Stimulated activated CD4-positive, alpha-beta T cell treated with anti-CD3 and anti-CD28 coated beads, Interleukin-4, amount 100 ng/mL, for 24 hours (primary cell): ENCODE results near the gene ABHD3.
"Not testable (repeated sequence)": the region's sequence is repeated elsewhere in the genome, so short reads cannot be mapped to it uniquely, and the experiment has no call there.

Experiments used
- DNase-seq: peaks from one replicate; pipeline ENCODE4 v3.0.0-alpha.2; 2020

Gene ABHD3

GRCh38 chr18:21702602-21703001, 2.0 kb downstream of the ABHD3 start:
- no peak for DNase-seq

- no peak for DNase-seq
These were observed 3.0 kb downstream of the ABHD3 start for GRCh38 chr18:21701621-21702020.

- DNase-seq = no peak
These were observed 4.0 kb downstream of the ABHD3 start for GRCh38 chr18:21700528-21701075.

- no peak for DNase-seq
These were observed 11.3 kb downstream of the ABHD3 start for GRCh38 chr18:21693322-21693721.

GRCh38 chr18:21689736-21690135, 14.8 kb downstream of the ABHD3 start:
- DNase-seq = no peak

GRCh38 chr18:21686282-21687105, 18.1 kb downstream of the ABHD3 start:
- no peak for DNase-seq

GRCh38 chr18:21685556-21685981, 19.0 kb downstream of the ABHD3 start:
- DNase-seq = not testable (repeated sequence)

GRCh38 chr18:21684731-21685130, 19.8 kb downstream of the ABHD3 start:
- DNase-seq = no peak

- DNase-seq = peak; percentile 7
These were observed 22.1 kb downstream of the ABHD3 start for GRCh38 chr18:21682371-21683051.

- DNase-seq = no peak
These were observed 24.4 kb downstream of the ABHD3 start for GRCh38 chr18:21680161-21680560.

- no peak for DNase-seq
These were observed 25.7 kb downstream of the ABHD3 start for GRCh38 chr18:21678859-21679258.

- DNase-seq = not testable (repeated sequence)
These were observed 29.2 kb downstream of the ABHD3 start for GRCh38 chr18:21675354-21675753.

- DNase-seq = no peak
These were observed 31.9 kb downstream of the ABHD3 start for GRCh38 chr18:21672521-21673267.

GRCh38 chr18:21669736-21670285, 34.8 kb downstream of the ABHD3 start:
- no peak for DNase-seq

- no peak for DNase-seq
These were observed 40.5 kb downstream of the ABHD3 start for GRCh38 chr18:21664069-21664468.

GRCh38 chr18:21663578-21663977, 41.0 kb downstream of the ABHD3 start:
- no peak for DNase-seq

- DNase-seq = no peak
These were observed 42.0 kb downstream of the ABHD3 start for GRCh38 chr18:21662581-21662980.

GRCh38 chr18:21660078-21660477, 44.5 kb downstream of the ABHD3 start:
- DNase-seq = no peak

- no peak for DNase-seq
These were observed 48.2 kb downstream of the ABHD3 start for GRCh38 chr18:21656402-21656801.

- no peak for DNase-seq
These were observed 51.2 kb downstream of the ABHD3 start for GRCh38 chr18:21653361-21653760.

- no peak for DNase-seq
These were observed 52.5 kb downstream of the ABHD3 start for GRCh38 chr18:21652073-21652472.

GRCh38 chr18:21650311-21650710, 54.3 kb downstream of the ABHD3 start:
- DNase-seq = no peak

GRCh38 chr18:21640375-21640774, 64.2 kb downstream of the ABHD3 start:
- not testable (repeated sequence) for DNase-seq
